Right renal cortex interstitium (tissue), 3 donors: ENCODE results near the gene MS4A2. TPM values are rescaled to one million over a fixed set of nuclear protein-coding genes. Genes with fewer than 3 reads are reported as not detected.

ENCODE experiments used
- polyA plus RNA-seq, 3 donors: library from polyadenylated mRNA; unstranded; fragments of 120-200 nt; gene quantifications; one replicate each; pipeline ENCODE4 v1.2.1, GENCODE V29; 2013; ENCODE audit not compliant: insufficient read length in 3 of 3

MS4A2 gene
- polyA plus RNA-seq, 3 donors: not detected

Other genes starting within 250 kb of the MS4A2 start
- gene CBLIF, start 243.2 kb upstream of the MS4A2 start, polyA plus RNA-seq: not detected
- not detected for gene TCN1, start 222.2 kb upstream of the MS4A2 start, polyA plus RNA-seq
- gene OOSP3, start 209.9 kb upstream of the MS4A2 start, polyA plus RNA-seq: under 1 TPM in 1 of 3 donors, not detected in 2; 0.20 TPM
- under 1 TPM; 0.16 to 0.19 (median 0.18) TPM for gene OOSP1, start 150.2 kb upstream of the MS4A2 start, polyA plus RNA-seq
- gene OOSP4A, start 124.6 kb upstream of the MS4A2 start, polyA plus RNA-seq: under 1 TPM in 1 of 3 donors, not detected in 2; 0.37 TPM
- gene OOSP4B, start 71.5 kb upstream of the MS4A2 start, polyA plus RNA-seq: not detected
- not detected for gene OOSP2, start 48.3 kb upstream of the MS4A2 start, polyA plus RNA-seq
- gene MS4A3, start 32.0 kb upstream of the MS4A2 start, polyA plus RNA-seq: 1 to 10 TPM in 1 of 3 donors, under 1 TPM in 2; 0.56 to 1.6 (median 0.83) TPM
- 10 to 100 TPM; 17.0 to 21.0 (median 17.5) TPM for gene MS4A6A, start 94.4 kb downstream of the MS4A2 start, polyA plus RNA-seq
- under 1 TPM; 0.45 to 0.68 (median 0.65) TPM for gene MS4A4E, start 154.5 kb downstream of the MS4A2 start, polyA plus RNA-seq
- gene MS4A4A, start 192.0 kb downstream of the MS4A2 start, polyA plus RNA-seq: 1 to 10 TPM; 4.7 to 7.4 (median 6.6) TPM
- not detected for gene MS4A6E, start 238.6 kb downstream of the MS4A2 start, polyA plus RNA-seq